HUDEP-2 (cell line): ENCODE data around the gene LBH.
"Not testable (repeated sequence)": the region's sequence is repeated elsewhere in the genome, so short reads cannot be mapped to it uniquely, and the experiment has no call there.

ENCODE experiments used
- DNase-seq, 76 experiments: peaks; one replicate each; lab custom pipeline; 2025; ENCODE audit not compliant: unreplicated experiment in 76 of 76; lab: John Stamatoyannopoulos, UW

LBH gene

DNA sequence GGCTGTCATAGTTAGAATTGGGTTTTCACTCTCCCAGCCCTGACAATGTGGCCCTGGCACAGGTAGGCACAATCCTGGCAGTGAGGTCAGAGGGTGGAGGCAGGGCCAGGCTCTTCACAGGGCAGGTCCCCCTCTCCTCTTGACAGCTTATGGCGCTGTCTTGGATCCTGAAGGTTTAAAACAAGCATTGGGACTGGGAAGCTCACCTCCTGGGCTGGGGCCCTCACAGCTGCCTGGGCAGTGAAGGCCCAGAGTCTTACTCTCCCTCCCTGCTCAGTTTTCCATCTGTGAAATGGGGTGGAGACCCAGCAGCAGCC lies 23.3 kb downstream of the LBH start:
- DNase-seq = peak in 1 of 76 experiments; percentile 9

DNA sequence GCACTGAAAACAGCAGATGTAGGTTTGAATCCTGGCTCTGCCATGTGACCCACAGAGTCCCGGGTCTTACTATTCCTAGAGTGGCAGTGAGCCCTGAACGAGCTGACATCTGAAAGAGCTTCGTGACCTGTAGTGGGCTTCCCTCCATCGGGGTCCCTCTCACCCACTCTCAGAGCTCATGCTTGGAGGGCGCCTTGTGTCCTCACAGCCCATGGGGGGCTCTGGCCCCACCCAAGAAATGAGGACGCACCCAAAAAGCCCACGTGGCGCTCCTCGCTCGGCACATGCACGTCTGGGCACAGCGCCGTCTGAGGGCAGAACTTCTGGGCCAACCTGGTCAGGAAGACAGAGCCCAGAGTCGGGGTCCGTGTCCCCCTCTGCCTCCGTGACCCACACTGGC lies 23.7 kb downstream of the LBH start:
- DNase-seq = no peak

DNA sequence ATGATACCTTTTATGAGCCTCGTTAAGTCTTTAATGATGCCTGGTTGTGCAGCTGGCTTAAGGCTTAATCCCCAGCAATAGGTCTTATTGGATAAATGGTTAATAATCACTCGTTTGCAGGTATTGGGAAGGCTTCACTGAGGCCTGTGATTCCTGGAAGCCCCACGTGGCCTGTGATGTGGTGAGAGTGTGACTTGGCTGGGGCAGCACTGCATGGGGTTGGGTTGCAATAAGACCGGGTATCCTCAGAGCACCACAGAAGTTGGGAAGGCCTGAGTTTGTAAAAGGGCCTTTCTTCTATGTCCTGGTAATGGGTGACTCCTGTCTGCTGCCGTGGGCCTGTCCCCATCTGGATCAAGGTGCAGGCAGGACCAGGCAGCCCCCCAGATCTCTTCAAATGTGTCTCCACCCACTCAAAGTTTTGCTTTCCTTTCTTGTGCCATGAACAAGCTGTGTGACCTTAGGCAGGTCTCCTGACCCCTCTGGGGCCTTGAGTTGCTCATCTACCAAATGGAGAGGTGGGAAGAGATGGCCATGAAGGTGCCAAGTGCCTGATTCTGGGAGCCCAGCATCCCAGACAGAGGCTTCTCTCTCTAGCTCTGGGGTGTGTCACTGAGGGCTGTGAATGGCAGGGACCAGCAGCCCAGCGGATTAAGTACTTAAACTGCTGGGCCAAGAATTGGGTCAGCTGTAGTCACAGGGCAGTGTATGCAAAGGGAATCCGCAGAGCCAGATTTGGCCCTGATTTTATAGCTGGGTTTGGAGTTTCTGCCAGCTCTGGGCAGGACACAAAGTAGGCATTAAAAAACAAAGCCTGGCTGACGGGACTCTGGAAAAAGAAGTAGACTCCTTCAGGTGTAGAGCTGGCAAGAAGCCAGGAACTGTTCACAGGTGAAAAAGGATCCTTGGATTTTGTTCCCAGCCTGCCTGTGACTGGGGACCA lies 24.4 kb downstream of the LBH start:
- DNase-seq = no peak

DNA sequence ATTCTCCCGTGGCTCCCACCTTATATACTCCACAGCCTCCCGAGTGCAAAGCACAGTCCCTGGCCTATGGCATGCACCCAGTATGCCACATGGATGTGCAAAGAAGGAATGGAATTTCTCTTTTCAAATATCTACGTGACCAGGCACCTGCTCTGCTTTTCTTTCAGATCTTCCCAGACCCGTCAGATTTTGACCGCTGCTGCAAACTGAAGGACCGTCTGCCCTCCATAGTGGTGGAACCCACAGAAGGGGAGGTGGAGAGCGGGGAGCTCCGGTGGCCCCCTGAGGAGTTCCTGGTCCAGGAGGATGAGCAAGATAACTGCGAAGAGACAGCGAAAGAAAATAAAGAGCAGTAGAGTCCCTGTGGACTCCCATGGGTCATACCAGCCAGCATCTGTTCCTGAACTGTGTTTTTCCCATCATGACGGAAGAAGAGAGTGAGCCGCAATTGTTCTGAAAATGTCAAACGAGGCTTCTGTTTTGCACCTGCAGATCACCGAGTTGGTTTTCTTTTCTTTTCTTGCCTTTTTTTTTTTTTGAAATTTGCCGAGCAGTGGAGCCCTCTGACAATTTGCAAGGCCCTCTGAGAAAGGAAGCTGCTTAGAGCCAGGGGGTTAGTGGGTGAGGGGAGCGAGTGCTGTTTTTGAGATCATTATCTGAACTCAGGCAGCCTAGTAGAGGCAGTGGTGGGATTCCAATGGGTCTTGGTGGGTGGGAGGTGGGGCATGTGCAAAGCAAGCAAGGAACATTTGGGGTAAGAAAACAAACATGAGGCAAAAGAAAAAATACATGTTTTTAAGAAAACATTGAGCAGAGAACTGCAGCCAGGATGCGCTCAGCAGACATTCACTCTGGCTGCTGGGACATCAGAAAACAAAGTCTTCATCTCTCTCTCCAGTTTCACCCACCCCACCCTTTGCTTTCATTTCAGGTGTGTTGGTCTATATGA lies 26.2 kb downstream of the LBH start:
- no peak for DNase-seq

DNA sequence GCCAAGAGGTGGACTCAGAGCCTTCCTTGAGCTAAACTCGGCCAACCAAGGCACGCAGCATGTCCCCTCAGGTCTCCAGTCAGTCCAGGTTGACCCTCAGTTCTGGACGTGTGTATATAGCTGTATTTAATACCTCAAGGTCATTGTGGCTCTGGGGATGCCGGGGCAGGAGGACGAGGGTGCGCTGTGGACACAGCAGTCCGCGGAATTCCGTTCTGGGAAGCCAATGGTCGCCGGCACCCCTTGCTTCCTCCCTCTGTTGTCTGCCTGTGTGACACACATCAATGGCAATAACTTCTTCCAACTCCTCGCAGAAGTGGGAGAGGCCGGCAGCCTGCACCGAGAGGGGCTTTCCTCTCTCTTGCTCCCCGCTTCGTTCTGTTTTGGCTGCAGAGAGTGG lies 27.7 kb downstream of the LBH start:
- DNase-seq = no peak

DNA sequence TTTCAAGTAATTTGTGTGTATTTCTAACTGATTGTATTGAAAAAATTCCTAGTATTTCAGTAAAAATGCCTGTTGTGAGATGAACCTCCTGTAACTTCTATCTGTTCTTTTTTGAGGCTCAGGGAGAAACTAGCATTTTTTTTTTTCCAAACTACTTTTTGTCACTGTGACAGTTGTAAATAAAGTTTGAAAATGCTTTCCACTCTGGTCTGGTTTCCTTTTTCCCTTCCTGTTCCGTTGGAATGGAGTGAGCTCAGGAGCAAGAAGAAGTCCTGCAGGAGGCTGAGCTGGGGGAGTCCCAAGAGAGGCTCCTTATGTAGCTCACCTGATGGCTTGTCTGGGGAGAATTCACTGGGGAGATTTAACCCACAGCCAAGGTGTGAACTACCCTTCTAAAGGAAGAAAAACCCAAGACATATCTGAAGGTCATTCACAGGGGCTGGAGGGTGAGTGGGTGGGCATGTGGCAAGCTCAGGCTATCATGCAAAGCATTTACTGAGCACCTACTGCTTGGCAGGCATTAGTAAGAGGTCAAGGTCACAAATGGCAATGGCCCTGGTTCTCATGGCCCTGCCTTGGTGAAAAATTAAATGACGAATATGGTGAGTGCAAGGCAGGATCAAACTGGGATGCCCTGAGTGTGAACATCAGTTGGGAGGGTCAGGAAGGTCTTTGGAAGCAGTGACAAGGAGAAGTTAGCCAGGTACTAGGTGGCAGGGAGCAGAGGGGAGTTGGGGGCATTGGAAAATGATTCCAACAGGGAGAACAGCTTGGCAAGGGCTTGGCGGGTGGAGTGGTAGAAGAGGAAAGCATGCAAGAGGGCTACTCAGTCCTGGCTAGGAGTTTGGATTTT lies 28.7 kb downstream of the LBH start:
- DNase-seq = no peak

DNA sequence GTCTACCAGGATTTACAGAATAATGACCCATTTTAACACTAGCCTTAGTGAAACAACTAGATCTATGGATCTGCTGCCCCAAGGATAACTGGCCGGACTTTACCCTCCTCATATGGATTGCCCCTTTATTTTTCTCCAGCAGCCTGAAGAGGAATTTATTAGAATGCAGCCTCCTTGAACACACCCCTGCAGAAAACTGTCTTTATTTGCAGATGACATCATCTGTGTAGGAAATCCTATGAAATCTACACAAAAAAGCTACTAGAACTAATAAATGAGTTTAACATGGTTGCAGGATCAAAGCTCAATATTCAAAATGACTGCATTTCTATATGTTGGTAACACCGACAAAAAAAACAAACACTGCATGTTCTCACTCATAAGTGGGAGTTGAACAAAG lies 29.6 kb downstream of the LBH start:
- no peak for DNase-seq

DNA sequence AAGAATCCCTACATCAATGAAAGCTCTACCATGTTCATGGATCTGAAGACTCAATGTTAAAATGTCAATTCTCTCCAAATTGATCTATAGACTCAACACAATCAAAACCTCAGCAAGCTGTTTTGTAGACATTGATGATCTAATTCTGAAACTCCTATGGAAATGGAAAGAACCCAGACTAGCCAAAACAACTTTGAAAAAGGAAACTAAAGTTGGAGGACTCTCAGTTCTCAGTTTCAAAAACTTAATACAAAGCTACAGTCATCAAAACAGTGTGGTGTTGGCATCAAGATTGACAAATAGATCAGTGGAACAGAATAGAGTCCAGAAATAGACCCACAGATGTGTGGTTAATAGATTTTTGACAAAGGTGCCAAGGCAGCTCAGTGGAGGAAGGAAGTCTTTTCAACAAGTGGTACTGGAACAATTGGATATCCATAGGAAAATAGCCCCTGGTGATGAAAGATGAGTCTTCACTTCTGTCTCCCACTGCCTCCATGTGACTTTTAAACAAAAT lies 30.4 kb downstream of the LBH start:
- DNase-seq = no peak

DNA sequence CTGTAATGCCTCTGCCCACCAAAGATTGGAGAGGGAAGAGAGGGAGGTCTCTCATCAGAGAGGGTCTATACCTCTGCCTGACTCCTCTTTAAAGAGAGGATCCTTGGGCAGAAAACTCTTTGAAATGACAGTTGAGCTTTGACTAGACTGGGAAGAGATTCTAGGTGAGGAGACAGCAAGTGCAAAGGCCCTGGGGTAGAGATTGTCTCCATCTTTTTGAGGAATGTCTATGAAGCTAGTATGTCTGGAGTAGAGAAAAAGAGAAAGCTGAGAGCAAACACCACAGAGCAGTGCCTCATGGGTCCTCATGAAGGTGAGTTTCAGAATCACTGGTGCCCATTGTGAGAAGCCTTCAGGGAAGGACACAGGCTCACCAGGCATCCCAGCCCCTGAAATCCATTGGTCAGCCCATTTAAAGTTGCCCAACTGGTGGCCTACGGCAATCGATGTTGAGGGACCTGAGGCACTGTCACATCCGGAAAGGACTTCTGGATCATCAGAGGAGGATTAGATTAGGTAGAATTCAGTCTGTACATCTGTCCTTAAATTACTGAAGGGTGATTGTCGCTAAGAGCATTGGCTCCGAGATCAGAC lies 31.5 kb downstream of the LBH start:
- no peak for DNase-seq

DNA sequence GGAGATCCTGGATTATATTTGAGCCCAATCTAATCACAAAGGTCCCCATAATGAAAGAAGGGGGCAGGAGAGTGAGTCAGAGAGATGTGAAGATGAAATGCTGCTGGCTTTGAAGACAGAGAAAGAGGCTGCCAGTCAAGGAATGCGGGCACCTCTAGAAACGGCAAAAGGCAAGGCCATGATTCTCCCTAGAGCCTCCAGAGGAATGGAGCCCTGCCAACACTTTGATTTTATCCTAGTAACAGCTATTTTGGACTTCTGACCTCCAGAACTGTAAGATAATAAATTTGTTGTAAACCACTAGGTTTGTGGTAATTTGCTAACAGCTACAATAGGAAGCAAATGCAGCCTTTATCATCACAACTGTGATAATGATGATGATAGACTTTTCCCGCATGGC lies 32.9 kb downstream of the LBH start:
- no peak for DNase-seq

DNA sequence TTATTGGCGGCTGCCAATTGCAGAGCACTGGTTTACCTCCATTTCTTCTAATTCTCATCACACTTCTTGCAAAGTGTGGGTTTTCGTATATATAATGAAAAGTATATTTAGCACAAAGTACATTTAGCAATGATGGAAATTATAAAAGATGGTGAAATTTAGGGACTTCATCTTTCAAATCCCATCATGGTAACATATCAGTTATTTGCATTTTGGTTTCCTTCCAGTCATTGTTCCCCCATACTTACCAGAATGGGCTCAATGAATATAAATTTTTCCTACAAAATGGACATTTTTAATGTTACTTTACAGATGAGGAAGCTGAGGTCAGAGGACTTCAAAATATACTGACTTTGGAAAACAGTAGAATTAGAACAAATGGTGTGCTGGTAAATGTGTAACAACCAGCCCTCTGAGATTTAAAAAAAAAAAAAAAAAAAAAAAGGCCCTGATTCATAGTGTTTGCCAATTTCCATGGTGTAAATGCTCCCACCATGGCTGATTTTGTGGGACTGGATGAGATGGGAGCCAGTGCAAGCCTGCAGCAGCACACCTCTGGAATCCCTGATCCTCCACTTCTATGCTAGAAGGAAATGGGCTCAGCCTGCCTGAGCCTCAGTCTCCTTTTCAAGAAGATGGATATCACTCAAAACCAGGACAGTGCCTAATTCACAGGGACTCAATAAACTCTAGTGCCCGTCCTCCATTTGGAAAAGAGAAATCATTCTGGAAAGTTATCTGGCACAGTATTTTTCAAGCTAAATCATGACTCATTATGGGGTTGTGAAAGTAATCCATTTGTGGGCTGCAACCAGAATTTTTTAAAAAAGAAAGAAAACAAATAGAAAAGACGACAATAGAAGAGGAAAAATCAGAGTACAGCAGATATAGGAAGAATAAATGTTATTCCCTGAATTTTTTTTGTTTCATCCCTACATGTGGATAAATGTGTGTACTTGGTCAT lies 34.0 kb downstream of the LBH start:
- no peak for DNase-seq

DNA sequence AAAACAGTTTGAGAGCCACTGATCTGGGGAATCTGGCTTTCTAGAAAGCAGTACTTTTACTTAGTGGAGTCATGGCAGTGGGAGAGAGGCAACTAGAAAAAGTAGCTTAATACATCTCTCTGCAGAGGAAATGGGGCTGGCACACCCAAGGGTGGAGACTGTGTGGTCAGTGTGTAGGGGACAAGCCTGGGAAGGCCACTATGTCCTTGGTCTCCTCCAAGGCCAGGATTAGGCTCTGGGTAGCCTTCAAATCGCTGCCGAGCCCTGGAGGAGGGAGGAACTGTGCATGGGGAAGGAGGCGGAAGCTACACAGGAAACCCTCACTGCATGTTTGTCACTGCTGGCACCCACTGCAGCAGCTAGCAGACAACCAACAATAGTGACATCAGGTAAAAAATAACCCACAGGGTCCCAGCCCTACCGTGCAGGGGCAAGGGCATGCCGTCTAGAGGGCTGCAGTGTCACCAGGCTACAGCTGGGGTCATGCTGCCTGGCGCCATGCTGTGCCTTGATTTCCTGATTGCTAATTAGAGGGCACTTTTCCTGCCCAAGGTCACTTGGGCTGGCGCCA lies 34.8 kb downstream of the LBH start:
- DNase-seq = peak in 5 of 76 experiments; percentile 10 to 26 (median 15)

DNA sequence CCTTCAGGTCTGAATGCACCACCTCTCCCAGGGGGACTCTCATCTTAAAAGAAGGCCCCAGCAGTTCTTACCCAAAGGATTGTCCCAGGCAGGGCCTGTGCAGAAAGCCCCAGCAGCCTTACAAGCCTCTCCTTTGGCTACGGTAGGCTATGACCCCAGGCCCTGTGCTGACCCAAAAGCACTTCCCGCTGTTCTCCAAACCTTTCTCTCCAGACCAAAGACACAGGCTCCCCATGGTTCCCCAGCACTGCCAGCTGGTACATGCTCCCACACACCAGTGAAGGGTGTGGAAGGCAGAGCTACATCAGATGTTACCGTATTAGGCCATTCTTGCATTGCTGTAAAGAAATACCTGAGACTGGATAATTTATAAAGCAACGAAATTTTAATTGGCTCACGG lies 35.4 kb downstream of the LBH start:
- DNase-seq = no peak

DNA sequence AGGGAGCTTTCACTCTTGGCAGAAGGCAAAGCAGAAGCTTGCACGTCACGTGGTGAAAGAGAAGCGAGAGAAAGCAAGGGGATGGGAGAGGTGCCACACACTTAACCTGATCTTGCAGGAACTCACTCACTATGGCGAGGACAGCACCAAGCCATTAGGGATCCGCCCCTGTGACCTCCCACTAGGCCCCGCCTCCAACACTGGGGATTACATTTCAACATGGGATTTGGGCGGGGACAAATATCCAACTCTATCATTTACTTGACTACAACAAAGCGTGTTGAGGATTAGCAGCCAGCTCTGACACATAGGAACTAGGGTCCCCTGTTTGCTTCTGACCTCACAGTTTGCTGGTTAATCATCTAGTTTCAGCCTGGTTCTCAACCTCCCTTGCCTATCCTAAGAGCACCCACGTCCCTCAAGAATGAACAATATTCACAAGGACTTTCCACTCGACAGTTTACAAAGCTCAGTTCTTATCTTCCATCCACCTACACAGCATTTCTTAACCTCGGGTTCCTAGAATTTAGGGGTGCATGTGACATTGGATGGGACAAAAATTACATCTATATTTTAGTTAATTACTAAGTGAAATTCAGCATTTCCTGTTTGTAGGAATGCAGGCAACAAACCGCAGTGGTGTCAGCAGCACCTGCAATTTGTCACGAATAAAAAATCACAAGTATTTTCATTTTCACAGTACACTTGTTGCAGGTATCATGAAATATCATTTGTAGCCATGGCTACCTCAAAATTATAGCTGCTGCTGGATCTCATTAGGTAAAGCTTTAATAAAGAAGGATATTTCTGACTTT lies 36.0 kb downstream of the LBH start:
- peak in 30 of 76 experiments; percentile 4 to 48 (median 19) for DNase-seq

DNA sequence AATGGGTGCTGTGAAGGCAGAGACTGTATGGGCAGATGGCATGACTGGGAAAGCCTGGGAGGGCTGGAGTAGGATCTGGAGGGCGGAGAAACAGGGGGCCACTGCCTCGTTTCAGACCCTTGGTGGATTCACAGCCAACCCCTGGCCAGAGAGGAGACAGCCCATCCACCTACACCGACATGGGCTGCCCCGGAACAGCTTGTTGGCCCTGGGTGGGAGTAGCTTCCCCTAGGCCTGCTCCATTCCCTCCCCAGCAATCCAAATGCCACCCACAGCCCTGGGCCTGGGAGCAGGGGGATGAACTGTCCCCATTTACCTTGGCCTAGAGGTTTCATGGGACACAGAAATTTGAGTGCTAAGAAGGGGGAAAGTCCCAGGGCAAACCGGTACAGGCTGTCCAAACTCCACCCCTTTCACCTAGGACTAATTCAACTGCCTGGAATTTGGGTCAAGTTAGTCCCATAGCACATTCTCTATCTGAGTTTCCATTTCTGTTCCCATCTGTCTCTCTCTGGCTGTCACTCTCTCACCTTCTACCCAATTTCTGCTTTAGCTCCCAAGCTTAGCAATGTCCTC lies 37.0 kb downstream of the LBH start:
- DNase-seq = no peak

DNA sequence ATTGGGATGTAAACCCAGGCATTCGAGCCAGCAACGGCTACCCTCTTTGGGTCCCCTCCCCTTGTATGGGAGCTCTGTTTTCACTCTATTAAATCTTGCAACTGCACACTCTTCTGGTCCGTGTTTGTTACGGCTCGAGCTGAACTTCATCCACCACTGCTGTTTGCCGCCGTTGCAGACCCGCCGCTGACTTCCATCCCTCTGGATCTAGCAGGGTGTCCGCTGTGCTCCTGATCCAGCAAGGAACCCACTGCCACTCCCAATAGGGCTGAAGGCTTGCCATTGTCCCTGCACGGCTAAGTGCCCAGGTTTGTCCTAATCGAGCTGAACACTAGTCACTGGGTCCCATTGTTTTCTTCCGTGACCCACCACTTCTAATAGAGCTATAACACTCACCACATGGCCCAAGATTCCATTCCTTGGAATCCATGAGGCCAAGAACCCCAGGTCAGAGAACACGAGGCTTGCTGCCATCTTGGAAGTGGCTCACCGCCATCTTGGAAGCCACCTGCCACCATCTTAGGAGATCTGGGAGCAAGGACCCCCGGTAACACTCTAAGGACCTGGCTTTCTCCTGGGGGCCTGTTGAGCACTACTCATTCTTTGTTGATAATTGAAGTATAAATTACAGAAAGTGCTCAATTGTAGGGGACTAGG lies 37.9 kb downstream of the LBH start:
- DNase-seq = not testable (repeated sequence)

DNA sequence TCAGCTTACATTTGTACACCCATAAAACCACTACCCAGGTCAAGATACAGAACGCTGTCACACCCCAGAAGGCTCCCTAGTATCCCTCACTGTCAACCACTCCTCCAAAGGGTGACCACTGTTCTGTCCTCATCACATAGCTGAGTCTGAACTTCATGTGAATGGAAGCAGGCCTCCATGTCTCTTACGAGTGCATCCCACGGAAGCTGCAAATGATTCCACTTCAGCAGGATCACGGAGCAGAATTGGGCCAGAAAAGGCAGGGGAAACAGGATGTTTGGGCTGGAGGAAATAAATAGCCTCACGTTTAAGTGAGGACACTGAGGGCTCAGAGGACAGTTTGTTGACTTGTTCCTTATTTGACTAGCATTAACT lies 38.4 kb downstream of the LBH start:
- no peak for DNase-seq
